Hepatocyte (in vitro differentiated cells): Measurements from ENCODE around the gene PDHB. TPM values are rescaled to one million over a fixed set of nuclear protein-coding genes. Genes with fewer than 3 reads are reported as not detected.

Experiments used
- DNase-seq: peaks from one replicate; pipeline ENCODE4 v3.0.0-alpha.2; 2016; ENCODE audit warnings: low spot score
- H2AFZ ChIP-seq: fragments of 200-600 bp; sonication (generic); 2 replicates; pipeline ENCODE4 v1.6.0; 2016; ENCODE audit warnings: antibody characterized with exemption, mild to moderate bottlenecking
- H3K27ac ChIP-seq: fragments of 200-600 bp; sonication (generic); 2 replicates; pipeline ENCODE4 v1.5.1; 2016; ENCODE audit warnings: mild to moderate bottlenecking
- H3K27me3 ChIP-seq: fragments of 200-600 bp; sonication (generic); 2 replicates; pipeline ENCODE4 v1.6.1; 2016
- H3K36me3 ChIP-seq: fragments of 200-600 bp; sonication (generic); replicated peaks from 2 replicates; pipeline ENCODE4 v1.5.1; 2016; ENCODE audit warnings: low read depth; ENCODE audit not compliant: insufficient read depth
- H3K4me1 ChIP-seq: fragments of 200-600 bp; sonication (generic); 2 replicates; pipeline ENCODE4 v1.5.1; 2016; ENCODE audit warnings: mild to moderate bottlenecking, moderate library complexity; ENCODE audit not compliant: insufficient read depth
- H3K4me2 ChIP-seq: fragments of 200-600 bp; sonication (generic); 2 replicates; pipeline ENCODE4 v1.6.0; 2016
- H3K4me3 ChIP-seq: fragments of 200-600 bp; sonication (generic); 2 replicates; pipeline ENCODE4 v1.5.1; 2016; ENCODE audit warnings: mild to moderate bottlenecking
- H3K79me2 ChIP-seq: fragments of 200-600 bp; sonication (generic); 2 replicates; pipeline ENCODE4 v1.6.0; 2017; ENCODE audit warnings: mild to moderate bottlenecking
- H3K9me2 ChIP-seq: fragments of 200-600 bp; sonication (generic); replicated peaks from 2 replicates; pipeline ENCODE4 v1.6.0; 2017; ENCODE audit warnings: mild to moderate bottlenecking; ENCODE audit not compliant: insufficient read depth
- H3K9me3 ChIP-seq: fragments of 200-600 bp; sonication (generic); 2 replicates; pipeline ENCODE4 v1.5.1; 2016; ENCODE audit warnings: low read depth, mild to moderate bottlenecking
- H4K20me1 ChIP-seq: fragments of 200-600 bp; sonication (generic); 2 replicates; pipeline ENCODE4 v1.6.0; 2016; ENCODE audit warnings: mild to moderate bottlenecking; ENCODE audit not compliant: insufficient read depth, poor library complexity, severe bottlenecking
- CTCF ChIP-seq: fragments of 200-600 bp; sonication (generic); IDR thresholded peaks from 2 replicates; pipeline ENCODE4 v1.5.1; 2016; ENCODE audit warnings: antibody characterized with exemption, mild to moderate bottlenecking; ENCODE audit not compliant: poor library complexity
- EZH2 ChIP-seq: fragments of 200-600 bp; sonication (generic); IDR thresholded peaks from 2 replicates; pipeline ENCODE4 v1.6.1; 2016; ENCODE audit warnings: antibody characterized with exemption, mild to moderate bottlenecking, borderline replicate concordance
- EZH2phosphoT487 ChIP-seq: fragments of 200-600 bp; sonication (generic); IDR thresholded peaks from one replicate; pipeline ENCODE4 v1.6.1; 2018; ENCODE audit warnings: antibody characterized with exemption, mild to moderate bottlenecking, low read depth, moderate library complexity; ENCODE audit not compliant: unreplicated experiment, severe bottlenecking
- WGBS: methylation state at CpG from one replicate; pipeline ENCODE4 v1.1.6; 2016; ENCODE audit warnings: low lambda C conversion rate; ENCODE audit errors: missing lambda C conversion rate; 5-methylcytosine and 5-hydroxymethylcytosine counted together
- polyA plus RNA-seq: library from polyadenylated mRNA; unstranded; fragments of >200 nt; fragmentation: Nextera tagmentation; extraction: Ambion mirVana; gene quantifications from 2 replicates; pipeline ENCODE4 v1.2.1, GENCODE V29; 2016
- total RNA-seq: library from RNA; depleted of rRNA; stranded (reverse); fragments of >200 nt; gene quantifications from 2 replicates; pipeline ENCODE4 v1.2.3, GENCODE V29; 2014

The PDHB gene
- total and polyA plus RNA-seq, 2 experiments from 2014 or later: 119 to 150 TPM

GRCh38 chr3:58398669-58399333 lies 34.8 kb downstream of the PDHB start:
- no peak for TF ChIP-seq EZH2phosphoT487
- no peak for TF ChIP-seq CTCF
- no peak for TF ChIP-seq EZH2
- DNase-seq: no peak
- H2AFZ ChIP-seq: no peak overlapping the region
- peaks cover 4% of the 10 kb centered on the region for H3K36me3 ChIP-seq
- H3K79me2 ChIP-seq: no peaks in the 10 kb centered on the region
- H4K20me1 ChIP-seq: no peaks in the 10 kb centered on the region
- 68% methylated on average over 9 of the region's 9 CpGs for WGBS
- H3K27ac ChIP-seq: no peak overlapping the region
- H3K27me3 ChIP-seq: no peaks in the 10 kb centered on the region
- H3K4me3 ChIP-seq: no peak overlapping the region
- no peak overlapping the region for H3K4me2 ChIP-seq
- H3K4me1 ChIP-seq: no peaks in the 10 kb centered on the region
- no peaks in the 10 kb centered on the region for H3K9me2 ChIP-seq
- no peaks in the 10 kb centered on the region for H3K9me3 ChIP-seq

GRCh38 chr3:58394339-58394738 lies 39.3 kb downstream of the PDHB start:
- H3K36me3 ChIP-seq: peaks cover 4% of the 10 kb centered on the region
- H3K4me3 ChIP-seq: no peak overlapping the region
- H3K4me2 ChIP-seq: no peak overlapping the region
- H3K9me2 ChIP-seq: no peaks in the 10 kb centered on the region
- H2AFZ ChIP-seq: no peak overlapping the region
- H3K27ac ChIP-seq: no peak overlapping the region
- no peak for DNase-seq
- no peaks in the 10 kb centered on the region for H3K27me3 ChIP-seq
- H3K79me2 ChIP-seq: no peaks in the 10 kb centered on the region
- no peaks in the 10 kb centered on the region for H4K20me1 ChIP-seq
- no peak for TF ChIP-seq EZH2
- no peak for TF ChIP-seq EZH2phosphoT487
- TF ChIP-seq CTCF: no peak
- no peaks in the 10 kb centered on the region for H3K4me1 ChIP-seq
- no peaks in the 10 kb centered on the region for H3K9me3 ChIP-seq

GRCh38 chr3:58392181-58392580 lies 41.5 kb downstream of the PDHB start:
- DNase-seq: no peak
- peak overlapping the region; percentile 39 for H3K27ac ChIP-seq
- H3K4me1 ChIP-seq: peaks cover 12% of the 10 kb centered on the region

More at GRCh38 chr3:58392181-58392580, 41.5 kb downstream of the PDHB start:
- no peak overlapping the region for H3K4me3 ChIP-seq
- WGBS: 16% methylated on average over 3 of the region's 3 CpGs
- no peaks in the 10 kb centered on the region for H3K79me2 ChIP-seq
- H3K27me3 ChIP-seq: no peaks in the 10 kb centered on the region
- H3K36me3 ChIP-seq: no peaks in the 10 kb centered on the region
- no peaks in the 10 kb centered on the region for H3K9me2 ChIP-seq
- H3K9me3 ChIP-seq: no peaks in the 10 kb centered on the region
- peak overlapping the region; percentile 7 for H3K4me2 ChIP-seq
- no peak overlapping the region for H2AFZ ChIP-seq
- no peaks in the 10 kb centered on the region for H4K20me1 ChIP-seq
- TF ChIP-seq CTCF: no peak
- no peak for TF ChIP-seq EZH2phosphoT487
- TF ChIP-seq EZH2: no peak
